Measurements from ENCODE around the gene PRR15L.

- no peak for TF ChIP-seq CTCF (IDR thresholded peaks at IDR 0.05)
- TF ChIP-seq POLR2A (IDR thresholded peaks at IDR 0.05), result no peak
- TF ChIP-seq POLR2AphosphoS5 (IDR thresholded peaks at IDR 0.05), result no peak
Measured at GRCh38 chr17:47973541-47973940, 15.9 kb upstream of the PRR15L start.

All from upper lobe of left lung (tissue), 4 donors.